Ishikawa (cell line): ENCODE data around the gene SLC25A15.

Experiments used
- CEBPB ChIP-seq: IDR thresholded peaks from 2 replicates; pipeline ENCODE4 v1.6.1; 2012
- CREB1 ChIP-seq: IDR thresholded peaks from 2 replicates; pipeline ENCODE4 v1.6.1; 2012; ENCODE audit warnings: low read depth
- EGR1 ChIP-seq: IDR thresholded peaks from 2 replicates; pipeline ENCODE4 v1.6.1; 2012
- EP300 ChIP-seq: IDR thresholded peaks from 2 replicates; pipeline ENCODE4 v1.6.1; 2012; ENCODE audit warnings: borderline replicate concordance
- FOXM1 ChIP-seq: IDR thresholded peaks from 2 replicates; pipeline ENCODE4 v1.6.1; 2012; ENCODE audit warnings: low read depth, borderline replicate concordance
- NFIC ChIP-seq: IDR thresholded peaks from 2 replicates; pipeline ENCODE4 v1.6.1; 2012
- RAD21 ChIP-seq: IDR thresholded peaks from 2 replicates; pipeline ENCODE4 v1.6.1; 2012; ENCODE audit warnings: low read depth
- TAF1 ChIP-seq: IDR thresholded peaks from 2 replicates; pipeline ENCODE4 v1.6.1; 2012; ENCODE audit warnings: low read depth, mild to moderate bottlenecking
- TCF12 ChIP-seq: IDR thresholded peaks from 2 replicates; pipeline ENCODE4 v1.6.1; 2012; ENCODE audit warnings: low read depth
- TEAD4 ChIP-seq: IDR thresholded peaks from 2 replicates; pipeline ENCODE4 v1.6.1; 2012
- USF1 ChIP-seq: IDR thresholded peaks from 2 replicates; pipeline ENCODE4 v1.6.1; 2012
- YY1 ChIP-seq: IDR thresholded peaks from 2 replicates; pipeline ENCODE4 v1.6.1; 2012; ENCODE audit warnings: low read depth
- ZBTB7A ChIP-seq: IDR thresholded peaks from 2 replicates; pipeline ENCODE4 v1.6.1; 2012; ENCODE audit warnings: low read depth
- TF ChIP-seq, protein P1 (sequence below): IDR thresholded peaks from 2 replicates; pipeline ENCODE4 v1.6.1; 2012
- TF ChIP-seq, protein P2 (sequence below): IDR thresholded peaks from 2 replicates; pipeline ENCODE4 v1.6.1; 2012; ENCODE audit warnings: low read depth, mild to moderate bottlenecking

SLC25A15 gene

GRCh38 chr13:40792284-40793051 lies 3.1 kb downstream of the SLC25A15 start:
- TF ChIP-seq TEAD4 = no peak
- TF ChIP-seq, protein P1, sequence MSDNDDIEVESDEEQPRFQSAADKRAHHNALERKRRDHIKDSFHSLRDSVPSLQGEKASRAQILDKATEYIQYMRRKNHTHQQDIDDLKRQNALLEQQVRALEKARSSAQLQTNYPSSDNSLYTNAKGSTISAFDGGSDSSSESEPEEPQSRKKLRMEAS = no peak
- TF ChIP-seq, protein P2, sequence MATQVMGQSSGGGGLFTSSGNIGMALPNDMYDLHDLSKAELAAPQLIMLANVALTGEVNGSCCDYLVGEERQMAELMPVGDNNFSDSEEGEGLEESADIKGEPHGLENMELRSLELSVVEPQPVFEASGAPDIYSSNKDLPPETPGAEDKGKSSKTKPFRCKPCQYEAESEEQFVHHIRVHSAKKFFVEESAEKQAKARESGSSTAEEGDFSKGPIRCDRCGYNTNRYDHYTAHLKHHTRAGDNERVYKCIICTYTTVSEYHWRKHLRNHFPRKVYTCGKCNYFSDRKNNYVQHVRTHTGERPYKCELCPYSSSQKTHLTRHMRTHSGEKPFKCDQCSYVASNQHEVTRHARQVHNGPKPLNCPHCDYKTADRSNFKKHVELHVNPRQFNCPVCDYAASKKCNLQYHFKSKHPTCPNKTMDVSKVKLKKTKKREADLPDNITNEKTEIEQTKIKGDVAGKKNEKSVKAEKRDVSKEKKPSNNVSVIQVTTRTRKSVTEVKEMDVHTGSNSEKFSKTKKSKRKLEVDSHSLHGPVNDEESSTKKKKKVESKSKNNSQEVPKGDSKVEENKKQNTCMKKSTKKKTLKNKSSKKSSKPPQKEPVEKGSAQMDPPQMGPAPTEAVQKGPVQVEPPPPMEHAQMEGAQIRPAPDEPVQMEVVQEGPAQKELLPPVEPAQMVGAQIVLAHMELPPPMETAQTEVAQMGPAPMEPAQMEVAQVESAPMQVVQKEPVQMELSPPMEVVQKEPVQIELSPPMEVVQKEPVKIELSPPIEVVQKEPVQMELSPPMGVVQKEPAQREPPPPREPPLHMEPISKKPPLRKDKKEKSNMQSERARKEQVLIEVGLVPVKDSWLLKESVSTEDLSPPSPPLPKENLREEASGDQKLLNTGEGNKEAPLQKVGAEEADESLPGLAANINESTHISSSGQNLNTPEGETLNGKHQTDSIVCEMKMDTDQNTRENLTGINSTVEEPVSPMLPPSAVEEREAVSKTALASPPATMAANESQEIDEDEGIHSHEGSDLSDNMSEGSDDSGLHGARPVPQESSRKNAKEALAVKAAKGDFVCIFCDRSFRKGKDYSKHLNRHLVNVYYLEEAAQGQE = no peak
- no peak for TF ChIP-seq RAD21
- no peak for TF ChIP-seq NFIC
- TF ChIP-seq ZBTB7A = no peak
- no peak for TF ChIP-seq YY1
- no peak for TF ChIP-seq TAF1
- TF ChIP-seq CREB1 = no peak
- no peak for TF ChIP-seq TCF12
- TF ChIP-seq USF1 = no peak

- TF ChIP-seq, protein P2 = no peak
- TF ChIP-seq CEBPB = no peak
- TF ChIP-seq, protein P1 = no peak
- TF ChIP-seq FOXM1 = no peak
- TF ChIP-seq TCF12 = no peak
- no peak for TF ChIP-seq YY1
- TF ChIP-seq EP300 = no peak
- no peak for TF ChIP-seq USF1
- no peak for TF ChIP-seq NFIC
- TF ChIP-seq RAD21 = no peak
- no peak for TF ChIP-seq TAF1
- no peak for TF ChIP-seq CREB1
- TF ChIP-seq TEAD4 = no peak
- no peak for TF ChIP-seq EGR1
- TF ChIP-seq ZBTB7A = no peak
Measured at GRCh38 chr13:40793339-40793738, 3.9 kb downstream of the SLC25A15 start.

DNA sequence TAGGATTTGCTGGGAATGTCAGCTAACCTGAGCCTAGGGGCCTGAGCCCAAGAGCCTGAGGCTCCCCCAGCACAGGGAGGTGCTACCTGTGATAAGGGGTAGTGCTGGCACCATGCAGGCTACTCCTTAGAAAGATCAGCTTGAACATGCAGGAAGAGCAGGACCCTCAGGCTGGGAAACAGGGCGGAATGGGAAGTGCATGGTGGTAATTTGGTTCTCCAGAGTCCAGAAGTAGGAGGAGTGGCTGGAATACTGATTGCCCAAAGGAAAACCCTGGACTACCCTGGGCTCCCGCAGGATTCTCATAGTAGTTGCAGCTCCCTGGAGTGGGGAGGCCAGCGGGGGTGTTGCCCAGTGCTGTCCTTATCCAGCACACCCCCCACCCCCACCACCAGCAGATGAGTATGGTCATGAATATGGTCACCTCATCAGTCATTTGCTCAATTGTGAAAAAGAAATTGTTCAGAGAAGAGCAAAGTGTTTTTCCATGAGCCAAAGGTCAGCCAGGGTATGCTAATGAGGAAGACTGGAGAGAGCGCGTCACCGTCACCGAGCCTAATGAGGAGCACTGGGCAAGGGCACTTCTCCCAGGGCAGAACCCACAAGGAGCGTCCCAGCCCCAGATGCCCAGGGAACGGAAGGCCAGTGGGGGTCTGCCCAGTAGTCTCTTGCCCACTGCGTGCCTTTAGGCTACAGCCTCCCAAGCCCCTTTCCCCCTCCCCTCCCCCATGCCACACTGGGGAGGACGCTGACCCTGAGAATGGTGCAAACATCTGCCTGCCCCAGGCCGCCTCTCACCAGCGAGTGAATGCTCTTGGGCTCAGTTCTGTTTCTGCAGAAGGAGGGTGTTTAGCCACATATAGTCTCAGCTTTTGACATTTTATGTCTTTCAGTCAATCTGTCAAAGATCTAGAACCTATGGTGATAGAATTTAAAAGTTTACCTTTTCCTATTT lies 5.3 kb downstream of the SLC25A15 start:
- TF ChIP-seq USF1 = no peak
- TF ChIP-seq EP300 = no peak
- TF ChIP-seq, protein P2 = no peak
- no peak for TF ChIP-seq TAF1
- no peak for TF ChIP-seq FOXM1
- TF ChIP-seq CREB1 = no peak
- no peak for TF ChIP-seq YY1
